Astrocyte (in vitro differentiated cells and primary cell): Measurements from ENCODE around the gene C1QTNF5. TPM values are rescaled to one million over a fixed set of nuclear protein-coding genes. Genes with fewer than 3 reads are reported as not detected.

Experiments used
- DNase-seq: peaks from one replicate; pipeline ENCODE4 v3.0.0-alpha.2; 2010; ENCODE audit warnings: low read depth
- FAIRE-seq: peaks from 2 replicates; lab custom pipeline; 2011; peaks lifted over from hg19 to GRCh38; lab: Jason Lieb, UNC
- H2AFZ ChIP-seq: 2 replicates; pipeline ENCODE4 v1.6.0; 2012; ENCODE audit warnings: low read depth, low read length, inconsistent platforms
- H3K27ac ChIP-seq: 2 replicates; pipeline ENCODE4 v1.5.1; 2011; ENCODE audit warnings: low read depth, low read length, inconsistent platforms
- H3K27me3 ChIP-seq: 2 replicates; pipeline ENCODE4 v1.6.0; 2011; ENCODE audit warnings: low read length, inconsistent platforms; ENCODE audit not compliant: insufficient read depth
- H3K36me3 ChIP-seq: 2 replicates; pipeline ENCODE4 v1.5.1; 2011; ENCODE audit warnings: low read length, inconsistent platforms; ENCODE audit not compliant: insufficient read depth
- H3K4me1 ChIP-seq: 2 replicates; pipeline ENCODE4 v1.5.1; 2011; ENCODE audit warnings: low read length, inconsistent platforms; ENCODE audit not compliant: insufficient read depth
- H3K4me2 ChIP-seq: 2 replicates; pipeline ENCODE4 v1.6.0; 2012; ENCODE audit warnings: low read length, inconsistent platforms
- H3K4me3 ChIP-seq: 2 replicates; pipeline ENCODE4 v1.5.1; 2011; ENCODE audit warnings: low read depth, mild to moderate bottlenecking, low read length, inconsistent platforms; ENCODE audit not compliant: insufficient read depth
- H3K79me2 ChIP-seq: 2 replicates; pipeline ENCODE4 v1.6.0; 2012; ENCODE audit warnings: mild to moderate bottlenecking, low read length, inconsistent platforms; ENCODE audit not compliant: insufficient read depth
- H3K9ac ChIP-seq: 2 replicates; pipeline ENCODE4 v1.6.0; 2012; ENCODE audit warnings: mild to moderate bottlenecking, low read length, inconsistent platforms
- H3K9me3 ChIP-seq: 2 replicates; pipeline ENCODE4 v1.5.1; 2012; ENCODE audit warnings: low read depth, mild to moderate bottlenecking, low read length, inconsistent platforms; ENCODE audit not compliant: insufficient read depth
- H4K20me1 ChIP-seq: 2 replicates; pipeline ENCODE4 v1.6.0; 2012; ENCODE audit warnings: low read length, inconsistent platforms; ENCODE audit not compliant: insufficient read depth
- H3K27ac Mint-ChIP-seq: one replicate; pipeline ENCODE4 v1.8.0; 2021; ENCODE audit warnings: mild to moderate bottlenecking, mixed read lengths; ENCODE audit not compliant: unreplicated experiment
- H3K27me3 Mint-ChIP-seq: one replicate; pipeline ENCODE4 v1.8.0; 2021; ENCODE audit warnings: low read depth, mixed read lengths; ENCODE audit not compliant: unreplicated experiment
- H3K36me3 Mint-ChIP-seq: one replicate; pipeline ENCODE4 v1.8.0; 2021; ENCODE audit warnings: low read depth, mixed read lengths; ENCODE audit not compliant: unreplicated experiment
- H3K4me1 Mint-ChIP-seq: one replicate; pipeline ENCODE4 v1.8.0; 2021; ENCODE audit warnings: low read depth, mixed read lengths; ENCODE audit not compliant: unreplicated experiment
- H3K4me3 Mint-ChIP-seq: one replicate; pipeline ENCODE4 v1.8.0; 2021; ENCODE audit warnings: mild to moderate bottlenecking, moderate library complexity, mixed read lengths; ENCODE audit not compliant: unreplicated experiment
- H3K9me3 Mint-ChIP-seq: one replicate; pipeline ENCODE4 v1.8.0; 2021; ENCODE audit warnings: mild to moderate bottlenecking, mixed read lengths; ENCODE audit not compliant: unreplicated experiment
- EZH2 ChIP-seq: IDR thresholded peaks from 2 replicates; pipeline ENCODE4 v1.6.1; 2012; ENCODE audit warnings: mild to moderate bottlenecking, low read length, inconsistent platforms; ENCODE audit not compliant: insufficient read depth
- total RNA-seq: library from RNA; stranded (reverse); gene quantifications from 2 replicates; pipeline ENCODE4 v1.2.1, GENCODE V29; 2021
- TF ChIP-seq, protein P1 (sequence below): IDR thresholded peaks from 2 replicates; pipeline ENCODE4 v1.5.1; 2011; ENCODE audit warnings: low read depth, mild to moderate bottlenecking, inconsistent platforms, low read length, moderate library complexity; ENCODE audit not compliant: insufficient read depth

The C1QTNF5 gene
- total RNA-seq, 1 donor from 2014 or later, result 6.3 TPM

DNA sequence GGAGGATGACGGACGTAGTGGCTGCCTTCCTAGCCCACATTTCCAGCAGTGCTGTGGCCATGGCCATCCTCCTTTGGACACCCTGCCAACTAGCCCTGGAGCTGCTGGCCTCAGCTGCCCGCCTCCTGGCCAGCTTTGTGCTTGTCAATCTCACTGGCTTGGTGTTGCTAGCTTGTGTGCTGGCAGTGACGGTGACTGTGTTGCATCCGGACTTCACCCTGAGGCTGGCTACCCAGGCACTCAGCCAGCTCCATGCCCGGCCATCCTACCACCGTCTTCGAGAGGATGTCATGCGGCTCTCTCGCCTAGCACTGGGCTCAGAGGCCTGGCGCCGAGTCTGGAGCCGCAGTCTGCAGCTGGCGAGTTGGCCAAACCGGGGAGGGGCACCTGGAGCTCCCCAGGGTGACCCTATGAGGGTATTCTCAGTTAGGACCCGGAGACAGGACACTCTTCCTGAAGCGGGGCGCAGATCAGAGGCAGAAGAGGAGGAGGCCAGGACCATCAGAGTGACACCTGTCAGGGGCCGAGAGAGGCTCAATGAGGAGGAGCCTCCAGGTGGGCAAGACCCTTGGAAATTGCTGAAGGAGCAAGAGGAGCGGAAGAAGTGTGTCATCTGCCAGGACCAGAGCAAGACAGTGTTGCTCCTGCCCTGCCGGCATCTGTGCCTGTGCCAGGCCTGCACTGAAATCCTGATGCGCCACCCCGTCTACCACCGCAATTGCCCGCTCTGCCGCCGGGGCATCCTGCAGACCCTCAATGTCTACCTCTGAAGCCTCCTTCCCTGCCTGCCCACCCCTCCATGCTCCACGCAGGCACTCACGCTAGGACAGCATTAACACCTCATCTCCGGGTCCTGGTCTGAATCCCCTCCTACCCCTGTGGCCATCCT, 4.8 kb downstream of the C1QTNF5 start:
- TF ChIP-seq, protein P1, sequence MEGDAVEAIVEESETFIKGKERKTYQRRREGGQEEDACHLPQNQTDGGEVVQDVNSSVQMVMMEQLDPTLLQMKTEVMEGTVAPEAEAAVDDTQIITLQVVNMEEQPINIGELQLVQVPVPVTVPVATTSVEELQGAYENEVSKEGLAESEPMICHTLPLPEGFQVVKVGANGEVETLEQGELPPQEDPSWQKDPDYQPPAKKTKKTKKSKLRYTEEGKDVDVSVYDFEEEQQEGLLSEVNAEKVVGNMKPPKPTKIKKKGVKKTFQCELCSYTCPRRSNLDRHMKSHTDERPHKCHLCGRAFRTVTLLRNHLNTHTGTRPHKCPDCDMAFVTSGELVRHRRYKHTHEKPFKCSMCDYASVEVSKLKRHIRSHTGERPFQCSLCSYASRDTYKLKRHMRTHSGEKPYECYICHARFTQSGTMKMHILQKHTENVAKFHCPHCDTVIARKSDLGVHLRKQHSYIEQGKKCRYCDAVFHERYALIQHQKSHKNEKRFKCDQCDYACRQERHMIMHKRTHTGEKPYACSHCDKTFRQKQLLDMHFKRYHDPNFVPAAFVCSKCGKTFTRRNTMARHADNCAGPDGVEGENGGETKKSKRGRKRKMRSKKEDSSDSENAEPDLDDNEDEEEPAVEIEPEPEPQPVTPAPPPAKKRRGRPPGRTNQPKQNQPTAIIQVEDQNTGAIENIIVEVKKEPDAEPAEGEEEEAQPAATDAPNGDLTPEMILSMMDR, result no peak
- TF ChIP-seq EZH2, result no peak
- Histone ChIP-seq H3K9me3 (no peaks in the 10 kb centered on the region), H3K27ac (no peak overlapping the region), H3K27me3 (peaks cover 2% of the 10 kb centered on the region), H3K79me2 (peaks cover 32% of the 10 kb centered on the region), H3K4me2 (peak overlapping the region; percentile 92), H3K4me1 (peaks cover 43% of the 10 kb centered on the region), H3K36me3 (no peaks in the 10 kb centered on the region), H3K9ac (no peak overlapping the region), H4K20me1 (peaks cover 9% of the 10 kb centered on the region), H2AFZ (no peak overlapping the region), H3K4me3 (no peak overlapping the region)
- no peaks in the 10 kb centered on the region for H3K9me3 Mint-ChIP-seq
- H3K27me3 Mint-ChIP-seq, result peaks cover 2% of the 10 kb centered on the region
- peak overlapping the region; percentile 100 for H3K4me3 Mint-ChIP-seq
- H3K27ac Mint-ChIP-seq, result no peak overlapping the region
- FAIRE-seq, result no peak
- DNase-seq, result no peak
- H3K36me3 Mint-ChIP-seq, result peaks cover 4% of the 10 kb centered on the region
- H3K4me1 Mint-ChIP-seq, result peaks cover 15% of the 10 kb centered on the region

DNA sequence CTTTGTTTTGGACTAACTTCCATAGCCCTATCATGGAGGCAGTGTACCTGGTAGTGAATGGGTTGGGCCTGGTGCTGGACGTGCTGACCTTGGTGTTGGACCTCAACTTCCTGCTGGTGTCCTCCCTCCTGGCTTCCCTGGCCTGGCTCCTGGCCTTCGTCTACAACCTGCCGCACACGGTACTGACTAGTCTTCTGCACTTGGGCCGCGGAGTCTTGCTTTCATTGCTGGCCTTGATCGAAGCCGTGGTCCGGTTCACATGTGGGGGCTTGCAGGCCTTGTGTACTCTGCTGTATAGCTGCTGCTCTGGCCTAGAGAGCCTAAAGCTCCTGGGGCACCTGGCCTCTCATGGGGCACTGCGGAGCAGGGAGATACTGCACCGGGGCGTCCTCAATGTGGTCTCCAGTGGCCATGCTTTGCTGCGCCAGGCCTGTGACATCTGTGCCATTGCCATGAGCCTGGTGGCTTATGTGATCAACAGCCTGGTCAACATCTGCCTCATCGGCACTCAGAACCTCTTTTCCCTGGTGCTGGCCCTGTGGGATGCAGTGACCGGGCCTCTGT, 5.5 kb downstream of the C1QTNF5 start:
- Mint-ChIP-seq H3K4me1 (peaks cover 15% of the 10 kb centered on the region), H3K9me3 (no peaks in the 10 kb centered on the region)
- no peak for FAIRE-seq

More for the DNA sequence above, 5.5 kb downstream of the C1QTNF5 start:
- no peak overlapping the region for H3K27ac ChIP-seq
- peak overlapping the region; percentile 93 for H3K9ac ChIP-seq
- H2AFZ ChIP-seq, result peak overlapping the region; percentile 71
- H3K36me3 ChIP-seq, result no peaks in the 10 kb centered on the region
- peak overlapping the region; percentile 99 for H3K27ac Mint-ChIP-seq
- peaks cover 2% of the 10 kb centered on the region for H3K27me3 Mint-ChIP-seq
- peak overlapping the region; percentile 89 for H3K4me3 ChIP-seq
- H3K4me1 ChIP-seq, result peaks cover 38% of the 10 kb centered on the region
- peak overlapping the region; percentile 100 for H3K4me3 Mint-ChIP-seq
- peaks cover 9% of the 10 kb centered on the region for H4K20me1 ChIP-seq
- no peaks in the 10 kb centered on the region for H3K27me3 ChIP-seq
- H3K79me2 ChIP-seq, result peaks cover 32% of the 10 kb centered on the region
- DNase-seq, result no peak
- H3K36me3 Mint-ChIP-seq, result peaks cover 4% of the 10 kb centered on the region
- H3K9me3 ChIP-seq, result no peaks in the 10 kb centered on the region
- TF ChIP-seq, protein P1, result no peak
- TF ChIP-seq EZH2, result no peak
- H3K4me2 ChIP-seq, result peak overlapping the region; percentile 92
